Head of caudate nucleus (tissue), 42 donors: ENCODE data around the gene TRPM4.
"Not testable (repeated sequence)": the region's sequence is repeated elsewhere in the genome, so short reads cannot be mapped to it uniquely, and the experiment has no call there.

Experiments
- DNase-seq, 42 donors: peaks; one replicate each; pipeline versions ENCODE4 v3.0.0 to v3.0.0-alpha.2; 2020 to 2021; ENCODE audit warnings: mixed read lengths in 7 of 42
- intact Hi-C: fragments of 100-400 bp; cut with DNase I; formaldehyde crosslinking; loops from one replicate; pipeline ENCODE4 v1.15.0; 2022

Gene TRPM4

DNA sequence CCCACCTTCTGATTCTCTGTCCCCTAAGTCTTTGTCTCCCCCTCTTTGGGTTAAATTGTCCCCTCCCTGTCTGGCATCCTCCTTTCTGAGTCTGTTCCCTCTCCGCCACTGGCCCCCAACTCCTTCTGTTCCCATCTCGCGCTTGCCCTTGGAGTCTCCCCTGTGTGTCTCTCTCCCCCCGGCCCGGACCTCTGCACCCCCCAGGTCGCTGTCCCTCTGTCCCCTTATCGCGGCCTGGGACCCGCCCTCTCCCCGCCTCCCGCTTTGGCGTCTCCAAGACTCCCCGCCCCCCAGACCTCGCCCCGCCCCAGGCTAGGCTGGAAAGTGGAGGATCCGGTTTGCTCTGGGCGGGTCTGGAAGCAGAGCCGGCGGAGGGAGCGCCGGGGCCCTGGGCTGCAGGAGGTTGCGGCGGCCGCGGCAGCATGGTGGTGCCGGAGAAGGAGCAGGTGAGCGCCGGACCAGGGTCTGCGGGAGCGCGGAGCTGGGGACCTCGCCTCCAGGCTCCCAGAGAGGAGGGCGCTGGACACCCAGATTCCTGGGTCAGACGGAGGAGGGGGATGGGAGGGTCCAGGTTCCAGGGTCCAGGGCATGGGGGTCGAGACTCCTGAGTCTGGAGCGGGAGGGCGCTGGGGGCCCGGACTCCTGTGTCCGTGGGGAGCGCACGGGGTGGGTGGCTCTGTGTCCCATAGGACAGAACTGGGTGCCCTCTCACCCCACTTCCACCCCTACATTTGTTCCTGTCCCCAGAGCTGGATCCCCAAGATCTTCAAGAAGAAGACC is at the start of gene TRPM4:
TSS of gene TRPM4 (plus strand) at position 348 of the 780 bp plus-strand sequence. CDS start at position 423, 75 bp downstream.
- intact Hi-C loops, result no loop called here
- peak in 41 of 42 donors; percentile 48 to 88 (median 71) for DNase-seq

DNA sequence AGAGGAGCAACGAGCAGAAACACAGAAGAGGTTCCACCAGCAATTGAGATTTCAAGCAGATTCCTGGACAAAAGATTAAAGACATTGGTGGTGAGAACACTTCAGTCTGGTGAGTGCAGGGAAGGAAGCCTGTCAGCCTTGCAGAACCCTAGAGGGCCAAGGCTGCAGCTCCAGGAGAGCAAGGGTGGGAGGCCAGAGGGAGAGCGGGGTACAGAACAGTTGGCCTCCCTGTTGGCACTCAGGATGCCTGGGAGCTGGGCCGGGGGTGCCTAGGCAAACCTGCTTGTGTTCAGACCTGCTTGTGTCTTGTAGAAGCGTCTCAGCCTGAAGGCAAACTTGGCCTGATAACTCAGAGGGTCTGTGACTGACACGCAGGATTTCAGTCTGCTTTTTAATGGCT is 48.5 kb upstream of the TRPM4 start:
- intact Hi-C loops, result loop anchor here (10.0 kb wide), 1 partner anchor 106 kb away; no protein-coding TSS in a partner anchor
- no peak for DNase-seq

DNA sequence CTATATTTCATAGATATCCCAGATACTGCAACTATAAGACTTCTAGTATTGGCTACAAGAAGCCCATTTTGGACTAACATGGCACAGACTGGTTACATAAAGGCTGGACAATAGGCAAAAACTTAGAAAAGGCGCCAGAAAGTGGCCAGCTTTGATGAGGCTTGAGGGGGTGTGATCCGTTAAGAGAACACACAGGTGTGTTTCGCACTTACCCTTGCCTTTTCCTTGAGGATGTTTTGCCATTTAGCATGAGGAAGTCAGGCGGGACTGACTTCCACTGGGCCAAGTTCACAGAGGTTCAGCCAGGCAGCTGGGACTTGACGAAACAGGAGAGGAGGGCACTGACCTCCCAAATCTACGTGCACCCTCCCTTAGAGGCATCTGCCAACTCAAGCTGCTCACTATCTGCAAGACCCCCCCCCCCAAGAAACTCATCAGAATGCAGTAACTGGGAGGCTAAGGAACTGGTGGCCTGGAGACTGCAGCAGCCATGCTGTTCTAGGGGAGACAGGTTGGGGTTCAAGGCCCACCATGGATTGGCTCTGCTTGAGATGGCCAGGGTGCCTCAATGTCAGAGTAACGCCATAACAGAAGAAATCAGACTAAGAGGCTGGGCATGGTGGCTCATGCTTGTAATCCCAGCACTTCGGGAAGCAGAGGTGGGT is 47.9 kb upstream of the TRPM4 start:
- intact Hi-C loops, result loop anchor here (10.0 kb wide), 1 partner anchor 105 kb away; no protein-coding TSS in a partner anchor
- DNase-seq, result no peak

DNA sequence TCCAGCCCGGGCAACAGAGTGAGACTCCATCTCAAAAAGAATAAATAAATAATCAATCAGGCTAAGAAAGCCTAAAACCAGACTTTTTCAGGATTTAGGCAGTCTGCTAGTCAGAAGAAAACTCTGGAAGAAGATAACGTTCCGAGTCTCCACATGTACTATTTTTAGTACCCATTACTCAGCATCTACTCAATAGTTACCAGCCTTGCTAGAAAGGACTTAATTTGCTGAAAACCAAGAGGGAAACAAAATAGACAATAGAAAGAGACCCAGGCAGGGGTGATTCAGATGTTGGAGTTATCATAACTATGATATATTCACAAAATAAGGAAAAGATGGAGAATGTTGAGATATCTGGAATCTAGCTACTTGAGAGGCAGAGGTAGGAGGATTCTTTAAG is 47.0 kb upstream of the TRPM4 start:
- DNase-seq, result no peak
- intact Hi-C loops, result no loop called here

DNA sequence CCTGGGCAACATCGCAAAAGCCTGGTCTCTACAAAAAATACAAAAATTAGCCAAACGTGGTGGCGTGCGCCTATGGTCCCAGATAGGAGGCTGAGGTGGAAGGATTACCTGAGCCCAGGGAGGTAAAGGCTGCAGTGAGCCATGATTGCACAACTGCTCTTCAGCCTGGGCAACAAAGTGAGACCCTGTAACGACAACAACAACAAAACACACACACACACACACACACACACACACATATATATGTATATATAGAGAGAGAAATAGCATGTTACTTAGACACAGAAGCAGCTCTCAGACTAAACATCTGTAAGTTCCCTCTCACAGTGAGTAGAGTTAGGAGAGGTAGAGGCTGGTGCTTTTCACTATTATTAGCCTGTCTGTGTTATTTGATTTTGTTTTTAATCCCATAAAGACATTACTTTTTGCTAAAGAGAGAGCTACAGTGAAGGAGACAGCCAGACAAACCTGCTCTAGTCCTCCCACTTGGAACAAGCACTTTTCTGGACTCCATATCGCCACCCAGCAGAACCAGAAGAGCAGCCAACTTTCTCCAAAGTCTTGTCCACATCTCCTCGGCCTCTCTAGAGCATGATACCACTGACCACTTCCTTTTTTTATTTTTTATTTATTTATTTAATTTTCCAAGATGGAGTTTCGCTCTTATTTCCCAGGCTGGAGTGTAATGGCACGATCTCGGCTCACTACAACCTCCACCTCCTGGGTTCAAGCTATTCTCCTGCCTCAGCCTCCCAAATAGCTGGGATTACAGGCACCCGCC is 46.2 kb upstream of the TRPM4 start:
- intact Hi-C loops, result no loop called here

DNA sequence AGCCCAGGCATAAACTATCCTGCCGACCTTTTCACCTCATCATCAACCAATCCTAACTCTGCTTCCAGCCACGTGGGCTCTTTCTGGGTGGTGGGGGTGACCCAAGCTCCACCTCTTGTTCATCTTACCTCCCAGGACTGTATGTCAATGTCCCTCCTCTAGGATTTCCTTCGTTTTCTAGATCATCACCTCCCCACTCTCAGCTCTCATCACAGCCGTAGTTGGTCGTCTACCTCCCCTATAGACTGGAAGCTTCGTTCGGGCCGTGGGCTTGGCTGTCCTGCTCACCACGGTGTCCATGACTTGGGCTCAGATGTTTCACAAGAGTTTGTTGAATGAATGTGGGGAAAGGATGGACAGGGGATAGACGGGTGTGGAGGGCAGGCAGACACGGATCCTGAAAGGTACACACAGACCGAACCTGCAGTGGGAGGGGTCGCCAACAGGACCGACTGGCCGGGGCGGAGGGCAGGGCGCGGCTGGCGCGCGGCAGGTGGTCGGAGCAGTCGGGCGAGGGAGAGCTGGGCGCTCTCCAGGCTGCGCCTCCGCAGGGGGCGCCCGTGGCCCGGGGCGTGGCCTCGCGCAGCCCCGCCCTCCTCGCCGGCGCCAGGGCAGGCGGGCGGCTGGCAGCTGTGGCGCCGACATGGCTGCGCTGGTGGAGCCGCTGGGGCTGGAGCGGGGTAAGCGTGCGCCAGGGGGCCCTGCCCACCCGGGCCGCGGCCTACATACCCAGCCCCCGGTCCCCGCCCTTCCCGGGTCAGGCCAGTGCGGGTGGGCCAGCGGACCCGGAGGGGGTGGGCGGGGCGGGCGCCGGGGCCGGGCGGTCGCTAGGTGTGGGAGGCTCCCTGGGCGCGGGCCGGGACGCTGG is 43.6 kb upstream of the TRPM4 start, which contains the start of gene LIN7B:
TSS of gene LIN7B (plus strand) at position 609 of the 868 bp plus-strand sequence. CDS start at position 644, 35 bp downstream.
- intact Hi-C loops, result no loop called here
- peak in 40 of 42 donors; percentile 34 to 86 (median 69) for DNase-seq

More for the DNA sequence above, 46.2 kb upstream of the TRPM4 start:
- no peak for DNase-seq

DNA sequence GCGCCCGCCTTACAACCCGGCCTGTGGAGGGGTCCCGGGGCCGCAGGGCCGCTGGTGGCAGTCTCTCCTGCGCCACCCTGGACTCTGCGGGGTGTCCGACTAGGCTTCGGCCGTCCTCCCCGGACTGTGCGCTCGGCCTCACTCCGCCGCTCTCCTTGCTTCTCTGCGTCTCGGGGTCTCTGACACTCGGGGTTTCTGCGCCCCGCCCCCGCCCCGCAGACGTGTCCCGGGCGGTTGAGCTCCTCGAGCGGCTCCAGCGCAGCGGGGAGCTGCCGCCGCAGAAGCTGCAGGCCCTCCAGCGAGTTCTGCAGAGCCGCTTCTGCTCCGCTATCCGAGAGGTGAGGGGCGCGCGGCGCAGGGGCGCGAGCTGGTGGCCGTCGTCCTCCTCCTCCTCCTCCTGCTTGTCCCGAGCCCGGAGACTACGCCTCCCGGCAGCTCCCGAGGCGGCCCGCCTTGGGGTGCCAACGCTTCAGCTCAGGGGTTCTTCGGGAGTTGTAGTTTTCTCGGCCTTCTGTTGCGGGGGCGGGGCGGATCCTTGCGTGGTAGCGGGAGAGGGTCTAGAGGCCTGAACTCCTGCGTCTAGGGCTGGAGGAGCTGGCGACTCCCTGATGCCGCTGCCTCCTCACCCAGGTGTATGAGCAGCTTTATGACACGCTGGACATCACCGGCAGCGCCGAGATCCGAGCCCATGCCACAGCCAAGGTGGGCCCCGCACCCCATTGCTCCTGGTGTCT is 42.8 kb upstream of the TRPM4 start:
- intact Hi-C loops, result no loop called here
- DNase-seq, result peak; percentile 73 to 95 (median 87)

DNA sequence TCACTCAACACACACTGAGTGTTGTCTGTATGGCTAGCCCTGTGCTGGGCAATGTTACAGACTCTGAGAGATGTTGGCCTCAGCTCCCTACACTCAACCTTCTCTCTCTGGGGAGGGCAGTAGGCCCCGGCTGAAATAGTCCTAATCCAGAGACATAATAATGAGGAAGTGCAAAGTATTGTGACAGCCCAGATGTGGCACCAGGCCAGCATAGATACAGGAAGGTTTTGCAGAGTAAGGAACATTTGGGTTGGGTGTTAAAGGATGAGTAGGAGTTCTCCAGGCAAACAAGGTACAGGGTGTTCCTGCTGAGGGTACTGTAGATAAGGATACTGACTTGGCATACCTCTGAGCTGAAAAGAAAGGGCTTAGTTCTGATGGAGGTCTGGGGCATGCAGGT is 41.0 kb upstream of the TRPM4 start:
- intact Hi-C loops, result no loop called here
- DNase-seq, result no peak

DNA sequence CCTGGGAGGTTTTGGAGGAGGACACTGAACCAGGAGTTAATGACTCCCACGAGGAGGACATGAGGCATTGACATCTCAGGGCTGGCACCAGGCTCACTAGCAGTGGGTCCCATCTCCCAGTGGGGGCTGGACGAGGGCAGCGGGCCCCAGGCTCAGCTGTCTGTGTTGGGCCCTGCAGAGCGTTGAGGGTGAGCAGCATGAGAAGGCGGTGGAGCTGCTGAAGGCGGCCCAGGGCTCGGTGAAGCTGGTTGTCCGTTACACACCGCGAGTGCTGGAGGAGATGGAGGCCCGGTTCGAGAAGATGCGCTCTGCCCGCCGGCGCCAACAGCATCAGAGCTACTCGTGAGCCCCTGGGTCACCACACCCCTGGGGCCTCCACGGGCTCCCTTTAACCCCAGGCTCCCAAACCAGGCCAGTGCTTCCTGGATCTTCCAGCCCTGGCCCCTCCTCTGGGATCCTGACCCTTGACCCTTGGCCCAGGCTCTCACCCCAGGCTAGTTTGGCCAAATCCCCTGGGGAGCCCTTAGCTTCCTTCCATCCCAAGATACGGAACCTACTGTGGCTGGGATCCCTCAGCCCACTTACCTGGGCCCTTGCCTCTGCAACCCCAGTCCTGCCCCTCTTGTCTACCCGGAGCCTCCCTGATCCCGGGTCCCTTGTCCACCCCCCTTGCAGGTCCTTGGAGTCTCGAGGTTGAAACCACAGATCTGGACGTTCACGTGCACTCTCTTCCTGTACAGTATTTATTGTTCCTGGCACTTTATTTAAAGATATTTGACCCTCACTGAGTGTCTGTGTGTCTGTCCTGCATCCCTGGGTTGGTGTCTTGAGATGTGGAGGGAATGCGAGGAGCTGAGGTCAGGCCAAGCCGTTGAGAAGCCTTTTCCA is 39.7 kb upstream of the TRPM4 start:
- intact Hi-C loops, result no loop called here
- DNase-seq, result no peak

DNA sequence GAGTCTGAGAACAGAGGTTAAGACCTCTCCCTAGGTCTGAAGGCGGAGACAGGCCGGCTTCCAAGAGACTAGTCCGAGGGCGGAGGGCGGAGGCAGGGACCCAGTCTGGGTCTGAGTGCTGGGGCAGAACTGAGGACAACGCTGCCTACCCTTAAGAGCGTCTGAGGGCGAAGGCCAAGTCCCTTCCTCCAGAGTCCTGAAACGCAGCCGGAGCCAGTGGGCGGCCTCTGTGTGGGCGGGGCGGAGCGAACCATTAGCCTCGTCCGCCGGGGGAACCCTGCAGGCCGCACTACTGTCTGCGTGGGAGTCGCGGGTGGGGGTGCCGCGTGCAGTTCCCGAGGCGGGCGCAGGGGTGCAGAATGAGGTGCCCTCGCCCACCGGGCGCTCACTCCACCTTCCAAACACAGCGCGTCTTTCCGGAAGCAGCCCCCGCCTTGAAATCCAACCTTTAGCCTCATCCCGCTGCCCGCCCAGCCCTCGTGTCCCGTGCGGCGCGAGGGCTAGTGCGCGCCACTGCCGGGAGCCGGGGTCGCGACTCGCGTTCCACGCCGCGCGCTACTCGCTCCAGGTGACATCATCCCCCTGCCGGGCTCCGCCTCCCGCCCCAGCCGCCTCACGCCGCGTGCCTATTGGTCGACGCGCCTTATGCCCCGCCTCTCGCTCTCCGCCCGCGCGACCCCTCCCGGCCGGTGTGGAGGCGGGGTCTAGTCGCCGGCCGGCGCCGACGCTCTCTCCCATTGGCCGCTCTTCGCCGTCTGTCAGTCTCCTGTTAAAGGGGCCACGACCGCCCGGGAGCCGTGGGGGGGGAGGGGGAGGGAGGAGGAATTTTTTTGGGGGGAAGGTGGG is 38.8 kb upstream of the TRPM4 start, which contains the start of gene C19orf73:
TSS of gene C19orf73 (minus strand) at position 579 of the 846 bp plus-strand sequence. CDS start at position 458, 121 bp downstream.
- DNase-seq, result peak; percentile 91 to 99 (median 97)
- intact Hi-C loops, result no loop called here

DNA sequence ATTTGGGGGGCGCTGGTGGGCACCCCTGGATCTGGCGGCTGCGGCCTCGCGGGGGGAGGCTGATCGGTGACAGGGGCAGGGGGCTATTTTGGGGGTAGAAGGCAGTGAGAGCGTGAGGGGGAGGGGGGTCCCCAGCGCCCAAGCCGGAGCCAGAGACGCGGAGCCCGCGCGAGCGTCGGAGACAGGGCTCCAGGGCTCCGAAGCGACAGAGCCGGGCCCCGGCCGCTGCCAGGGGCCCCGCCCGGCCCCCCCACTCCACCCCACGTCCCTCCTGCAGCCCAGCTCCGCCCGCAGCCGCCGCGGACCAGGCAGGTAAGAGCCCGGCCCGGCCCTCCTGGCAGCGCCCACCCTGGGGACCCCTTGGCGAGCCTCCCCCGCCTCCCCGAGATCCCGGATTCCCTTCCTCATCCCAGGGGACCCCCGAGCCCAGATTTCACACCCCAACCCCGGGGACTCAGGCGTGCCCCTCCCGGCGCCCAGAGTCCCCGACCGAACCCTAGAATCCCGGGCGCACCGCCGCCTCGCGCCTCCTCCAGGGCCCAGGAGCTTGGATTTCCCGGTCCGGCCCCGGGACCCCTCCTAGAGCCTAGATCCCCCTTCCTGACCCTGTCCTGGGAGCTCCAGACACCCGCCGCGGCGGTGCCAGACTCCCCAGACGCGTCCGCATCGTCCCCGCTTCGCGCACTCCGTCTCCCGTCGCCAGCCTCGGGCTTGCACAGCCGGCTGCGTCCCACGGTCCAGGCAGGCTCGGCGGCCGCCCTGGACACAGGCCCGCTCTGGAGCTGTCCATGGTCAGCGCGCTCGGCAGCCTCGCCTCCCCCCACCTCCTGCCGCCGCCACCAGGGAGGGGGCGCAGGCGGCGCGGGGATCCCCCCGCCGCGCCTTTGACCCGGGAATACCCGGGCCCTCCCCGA is 37.9 kb upstream of the TRPM4 start, which contains the start of gene PPFIA3:
TSS of gene PPFIA3 (plus strand) at position 134 of the 914 bp plus-strand sequence. CDS start 8,330 bp downstream, outside the sequence.
- DNase-seq, result peak in 37 of 42 donors; percentile 37 to 82 (median 62)
- intact Hi-C loops, result no loop called here

DNA sequence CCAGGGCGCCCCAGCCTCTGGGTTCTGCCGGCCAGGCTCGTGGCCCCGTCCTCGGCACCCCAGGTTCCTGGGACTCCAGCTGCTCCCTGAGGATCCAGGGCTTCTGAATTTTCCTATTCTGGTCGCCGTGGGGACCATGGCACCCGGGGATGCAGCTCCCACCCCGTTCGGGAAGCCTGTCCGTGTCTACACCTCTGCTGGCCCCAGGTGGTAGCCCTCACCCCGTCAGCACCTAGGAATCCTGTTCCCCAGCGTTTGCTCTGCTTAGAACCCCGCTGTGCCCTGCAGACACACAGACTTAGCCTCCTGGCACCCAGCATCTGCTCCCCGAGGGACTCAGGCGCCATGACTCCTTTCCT is 37.3 kb upstream of the TRPM4 start:
- peak in 2 of 42 donors; percentile 8 to 15 for DNase-seq
- intact Hi-C loops, result no loop called here

DNA sequence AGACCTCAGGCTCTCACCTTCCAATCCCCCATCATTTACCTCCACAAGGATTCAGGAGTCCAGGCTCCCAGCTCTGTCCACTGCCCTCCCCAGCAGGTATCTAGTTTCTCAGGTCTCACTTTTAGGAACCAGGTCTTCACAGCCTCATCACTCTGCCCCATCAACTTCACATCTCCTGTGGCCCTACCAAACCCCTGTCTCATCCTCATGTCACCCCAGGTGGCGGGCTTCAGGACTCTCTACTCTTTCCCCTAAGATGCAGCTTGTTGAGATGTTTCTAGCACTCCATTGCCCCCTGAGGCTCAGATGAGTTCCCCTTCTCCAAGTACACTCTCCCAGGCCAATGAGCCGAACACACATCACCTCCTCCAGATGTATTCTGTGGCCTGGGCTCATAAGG is 36.7 kb upstream of the TRPM4 start:
- intact Hi-C loops, result no loop called here
- DNase-seq, result no peak

DNA sequence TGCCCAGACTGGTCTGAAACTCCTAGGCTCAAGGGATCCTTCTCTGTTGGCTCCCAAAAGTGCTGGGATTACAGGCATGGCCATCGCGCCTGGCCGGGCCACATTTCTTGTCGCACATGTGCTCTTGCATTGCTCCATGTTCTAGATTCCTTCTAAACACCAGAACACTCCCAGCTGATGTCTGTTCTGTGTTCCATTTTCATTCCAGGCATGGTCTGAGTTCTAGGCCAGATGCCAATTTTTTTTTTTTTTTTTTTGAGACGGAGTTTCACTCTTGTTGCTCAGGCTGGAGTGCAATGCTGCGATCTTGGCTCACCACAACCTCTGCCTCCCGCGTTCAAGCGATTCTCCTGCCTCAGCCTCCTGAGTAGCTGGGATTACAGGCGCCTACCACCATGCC is 35.8 kb upstream of the TRPM4 start:
- intact Hi-C loops, result not testable (repeated sequence)

DNA sequence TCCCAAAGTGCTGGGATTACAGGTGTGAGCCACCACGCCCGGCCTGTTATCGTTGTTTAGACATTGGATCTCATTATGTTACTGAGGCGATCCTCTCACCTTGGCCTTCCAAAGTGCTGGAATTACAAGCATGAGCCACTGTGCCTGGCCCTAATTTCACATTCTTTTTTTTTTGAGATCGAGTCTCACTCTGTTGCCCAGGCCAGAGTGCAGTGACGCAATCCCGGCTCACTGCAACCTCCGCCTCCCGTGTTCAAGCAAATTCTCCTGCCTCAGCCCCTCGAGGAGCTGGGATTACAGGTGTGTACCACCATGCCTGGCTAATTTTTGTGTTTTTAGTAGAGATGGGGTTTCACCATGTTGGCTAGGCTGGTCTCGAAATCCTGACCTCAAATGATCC is 34.3 kb upstream of the TRPM4 start:
- DNase-seq, intact Hi-C loops: not testable (repeated sequence)

More for the DNA sequence above, 35.8 kb upstream of the TRPM4 start:
- not testable (repeated sequence) for DNase-seq
